HUES48 (cell line): Measurements from ENCODE around the gene ZNF691.
"Not testable (repeated sequence)": the region's sequence is repeated elsewhere in the genome, so short reads cannot be mapped to it uniquely, and the experiment has no call there.

Source experiments
- H3K27ac ChIP-seq: one replicate; pipeline ENCODE4 v1.7.0; 2013; ENCODE audit warnings: low read depth, low read length, inconsistent platforms
- H3K27me3 ChIP-seq: 2 replicates; pipeline ENCODE4 v1.6.1; 2013; ENCODE audit warnings: mild to moderate bottlenecking, low read length; ENCODE audit not compliant: control insufficient read depth, insufficient read depth
- H3K36me3 ChIP-seq: 2 replicates; pipeline ENCODE4 v1.6.1; 2013; ENCODE audit warnings: low read length; ENCODE audit not compliant: control insufficient read depth, insufficient read depth
- H3K4me1 ChIP-seq: 2 replicates; pipeline ENCODE4 v1.6.1; 2013; ENCODE audit warnings: mild to moderate bottlenecking, low read length; ENCODE audit not compliant: control insufficient read depth, insufficient read depth
- H3K4me3 ChIP-seq: 2 replicates; pipeline ENCODE4 v1.5.1; 2013; ENCODE audit warnings: mild to moderate bottlenecking, low read depth, low read length
- H3K9ac ChIP-seq: 2 replicates; pipeline ENCODE4 v1.6.1; 2013; ENCODE audit warnings: mild to moderate bottlenecking, low read depth, low read length, moderate library complexity
- H3K9me3 ChIP-seq: 2 replicates; pipeline ENCODE4 v1.6.1; 2013; ENCODE audit warnings: low read length; ENCODE audit not compliant: control insufficient read depth, insufficient read depth

The ZNF691 gene

GRCh38 chr1:42860339-42861013, 14.1 kb downstream of the ZNF691 start:
- H3K4me1 ChIP-seq, result no peaks in the 10 kb centered on the region
- H3K4me3 ChIP-seq, result no peak overlapping the region
- H3K9me3 ChIP-seq, result no peaks in the 10 kb centered on the region
- no peaks in the 10 kb centered on the region for H3K36me3 ChIP-seq
- H3K9ac ChIP-seq, result no peak overlapping the region
- H3K27me3 ChIP-seq, result no peaks in the 10 kb centered on the region
- H3K27ac ChIP-seq, result no peak overlapping the region

- Histone ChIP-seq H3K9me3 (no peaks in the 10 kb centered on the region), H3K36me3 (no peaks in the 10 kb centered on the region), H3K4me1 (no peaks in the 10 kb centered on the region), H3K27ac (no peak overlapping the region), H3K27me3 (no peaks in the 10 kb centered on the region), H3K9ac (no peak overlapping the region), H3K4me3 (no peak overlapping the region)
Measured at GRCh38 chr1:42861014-42861399, 14.6 kb downstream of the ZNF691 start.

- no peak overlapping the region for H3K27ac ChIP-seq
Measured at GRCh38 chr1:42866549-42866948, 20.1 kb downstream of the ZNF691 start.

GRCh38 chr1:42868466-42868865, 22.1 kb downstream of the ZNF691 start:
- H3K9ac ChIP-seq, H3K27ac ChIP-seq, H3K4me3 ChIP-seq, H3K9me3 ChIP-seq, H3K36me3 ChIP-seq, H3K4me1 ChIP-seq, H3K27me3 ChIP-seq: not testable (repeated sequence)

More at GRCh38 chr1:42866549-42866948, 20.1 kb downstream of the ZNF691 start:
- no peak overlapping the region for H3K9ac ChIP-seq
- H3K4me1 ChIP-seq, result no peaks in the 10 kb centered on the region
- H3K27me3 ChIP-seq, result no peaks in the 10 kb centered on the region
- no peak overlapping the region for H3K4me3 ChIP-seq
- no peaks in the 10 kb centered on the region for H3K36me3 ChIP-seq
- H3K9me3 ChIP-seq, result no peaks in the 10 kb centered on the region

- not testable (repeated sequence) for H3K9ac ChIP-seq, H3K36me3 ChIP-seq, H3K27ac ChIP-seq, H3K27me3 ChIP-seq, H3K4me1 ChIP-seq, H3K4me3 ChIP-seq, H3K9me3 ChIP-seq
Measured at GRCh38 chr1:42869254-42869653, 22.8 kb downstream of the ZNF691 start.

GRCh38 chr1:42869751-42870150, 23.3 kb downstream of the ZNF691 start:
- H3K4me3 ChIP-seq, H3K4me1 ChIP-seq, H3K27ac ChIP-seq, H3K9ac ChIP-seq, H3K9me3 ChIP-seq, H3K36me3 ChIP-seq, H3K27me3 ChIP-seq: not testable (repeated sequence)

GRCh38 chr1:42873108-42873507, 26.7 kb downstream of the ZNF691 start:
- H3K9ac ChIP-seq, H3K9me3 ChIP-seq, H3K27me3 ChIP-seq, H3K4me3 ChIP-seq, H3K36me3 ChIP-seq, H3K4me1 ChIP-seq, H3K27ac ChIP-seq: not testable (repeated sequence)

GRCh38 chr1:42873670-42874069, 27.3 kb downstream of the ZNF691 start:
- Histone ChIP-seq H3K9me3 (no peaks in the 10 kb centered on the region; the same call in 1 of the 2 replicates), H3K4me3 (no peak overlapping the region), H3K36me3 (no peaks in the 10 kb centered on the region), H3K4me1 (peaks cover 6% of the 10 kb centered on the region; the same call in 1 of the 2 replicates), H3K9ac (no peak overlapping the region), H3K27me3 (no peaks in the 10 kb centered on the region), H3K27ac (no peak overlapping the region)

GRCh38 chr1:42876009-42876408, 29.6 kb downstream of the ZNF691 start:
- Histone ChIP-seq H3K9me3 (peaks cover 5% of the 10 kb centered on the region; the same call in 1 of the 2 replicates), H3K4me1 (peaks cover 6% of the 10 kb centered on the region; the same call in 1 of the 2 replicates), H3K4me3 (no peak overlapping the region), H3K27ac (no peak overlapping the region), H3K9ac (no peak overlapping the region), H3K27me3 (no peaks in the 10 kb centered on the region), H3K36me3 (no peaks in the 10 kb centered on the region)

- Histone ChIP-seq H3K9ac (no peak overlapping the region), H3K27ac (no peak overlapping the region), H3K4me3 (no peak overlapping the region), H3K9me3 (peaks cover 5% of the 10 kb centered on the region; the same call in 1 of the 2 replicates), H3K4me1 (peaks cover 6% of the 10 kb centered on the region; the same call in 1 of the 2 replicates), H3K27me3 (no peaks in the 10 kb centered on the region), H3K36me3 (no peaks in the 10 kb centered on the region)
Measured at GRCh38 chr1:42877380-42877779, 31.0 kb downstream of the ZNF691 start.

- Histone ChIP-seq H3K36me3 (no peaks in the 10 kb centered on the region), H3K9ac (no peak overlapping the region), H3K27ac (no peak overlapping the region), H3K9me3 (0 out of 2 replicates have a peak, but pooled peaks cover 5% of the 10 kb centered on the region), H3K27me3 (no peaks in the 10 kb centered on the region), H3K4me3 (no peak overlapping the region), H3K4me1 (peaks cover 6% of the 10 kb centered on the region; the same call in 1 of the 2 replicates)
Measured at GRCh38 chr1:42880384-42880783, 34.0 kb downstream of the ZNF691 start.
